CD4-positive, alpha-beta T cell treated with Interleukin-15 for 4 hours (primary cell): ENCODE measurements around the gene NNMT.

Source experiments
- DNase-seq: peaks from one replicate; pipeline ENCODE4 v3.0.0-alpha.2; 2020; ENCODE audit warnings: low spot score

The NNMT gene

GRCh38 chr11:114348200-114349191, 52.3 kb downstream of the NNMT start:
- DNase-seq: peak; percentile 61

GRCh38 chr11:114350022-114350421, 53.8 kb downstream of the NNMT start:
- no peak for DNase-seq

DNA sequence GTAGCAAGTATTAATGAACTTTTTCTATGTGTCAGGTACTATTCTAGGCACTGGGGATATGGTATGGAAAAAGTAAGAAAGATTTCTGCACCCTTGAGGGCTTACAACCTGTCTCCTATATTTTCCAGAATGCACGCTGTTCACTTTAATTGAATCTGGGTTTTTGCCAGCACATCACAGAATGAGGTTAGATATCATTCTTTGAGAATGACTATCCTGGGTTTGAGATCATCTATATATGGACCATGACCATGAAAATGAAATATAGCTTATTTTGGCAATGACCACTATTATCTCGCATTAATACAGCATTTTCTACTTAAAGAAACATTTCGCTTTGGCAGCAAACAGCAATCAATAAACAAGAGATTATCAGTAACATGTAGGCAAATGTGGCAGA, 57.2 kb downstream of the NNMT start:
- DNase-seq: no peak

DNA sequence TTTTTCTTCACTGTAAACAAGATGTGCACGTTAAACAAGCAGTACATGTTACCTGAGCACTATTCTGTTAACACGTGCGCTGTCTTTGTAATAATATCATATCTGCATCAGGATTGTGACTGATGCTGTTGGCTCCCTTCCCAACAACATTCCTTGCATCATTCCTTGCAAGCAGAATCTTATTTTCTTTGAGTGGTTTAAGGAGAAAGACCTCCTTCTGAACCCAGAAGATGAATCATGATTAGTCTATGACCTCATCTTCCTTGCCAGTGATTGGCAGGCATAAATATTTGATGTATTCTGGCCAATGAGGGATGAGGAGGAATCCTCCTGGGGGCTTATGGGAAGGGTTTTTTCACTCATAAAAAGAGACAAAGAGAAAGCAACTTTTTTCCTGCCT, 57.9 kb downstream of the NNMT start:
- DNase-seq: no peak

GRCh38 chr11:114358716-114359115, 62.5 kb downstream of the NNMT start:
- no peak for DNase-seq

- DNase-seq: no peak
These were observed 63.1 kb downstream of the NNMT start for GRCh38 chr11:114359342-114359741.

GRCh38 chr11:114362326-114362725, 66.1 kb downstream of the NNMT start:
- no peak for DNase-seq

DNA sequence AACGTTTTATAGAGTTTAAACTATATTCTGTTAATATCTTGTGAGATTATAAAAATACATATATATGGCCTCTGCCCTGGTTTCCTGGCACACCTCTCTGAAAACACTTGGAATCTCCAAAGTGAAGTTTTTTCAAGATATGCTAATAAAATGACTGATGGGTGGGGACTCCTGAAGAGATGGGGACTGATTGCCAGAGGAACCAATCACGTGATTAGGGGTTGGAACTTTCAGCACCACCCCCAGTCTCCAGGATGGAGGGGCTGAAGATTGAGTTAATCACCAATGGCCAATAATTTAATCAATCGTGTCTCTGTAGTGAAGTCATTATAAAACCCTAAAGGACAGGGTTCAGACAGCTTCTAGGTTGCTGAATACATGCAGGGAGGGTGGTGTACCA, 66.8 kb downstream of the NNMT start:
- no peak for DNase-seq
